ENCODE measurements around the gene SLC25A53.

DNA sequence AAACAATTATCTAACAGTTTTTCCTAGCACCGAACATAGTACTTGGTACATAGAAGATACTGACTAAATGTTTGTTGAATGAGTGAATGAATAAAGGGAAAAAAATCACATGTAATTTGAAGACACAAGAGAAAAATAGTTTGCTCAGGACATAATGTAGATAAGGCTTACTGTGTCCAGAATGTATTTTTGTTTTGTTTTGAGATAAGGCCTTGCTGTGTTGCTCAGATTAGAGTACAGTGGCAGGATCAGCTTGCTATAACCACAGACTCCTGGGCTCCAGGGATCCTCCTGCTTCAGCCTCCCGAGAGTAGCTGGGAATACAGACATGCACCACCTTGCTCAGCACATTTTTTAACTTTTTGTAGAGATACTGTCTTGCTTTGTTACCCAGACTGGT, 16.0 kb upstream of the SLC25A53 start:
- TF ChIP-seq, protein P1, sequence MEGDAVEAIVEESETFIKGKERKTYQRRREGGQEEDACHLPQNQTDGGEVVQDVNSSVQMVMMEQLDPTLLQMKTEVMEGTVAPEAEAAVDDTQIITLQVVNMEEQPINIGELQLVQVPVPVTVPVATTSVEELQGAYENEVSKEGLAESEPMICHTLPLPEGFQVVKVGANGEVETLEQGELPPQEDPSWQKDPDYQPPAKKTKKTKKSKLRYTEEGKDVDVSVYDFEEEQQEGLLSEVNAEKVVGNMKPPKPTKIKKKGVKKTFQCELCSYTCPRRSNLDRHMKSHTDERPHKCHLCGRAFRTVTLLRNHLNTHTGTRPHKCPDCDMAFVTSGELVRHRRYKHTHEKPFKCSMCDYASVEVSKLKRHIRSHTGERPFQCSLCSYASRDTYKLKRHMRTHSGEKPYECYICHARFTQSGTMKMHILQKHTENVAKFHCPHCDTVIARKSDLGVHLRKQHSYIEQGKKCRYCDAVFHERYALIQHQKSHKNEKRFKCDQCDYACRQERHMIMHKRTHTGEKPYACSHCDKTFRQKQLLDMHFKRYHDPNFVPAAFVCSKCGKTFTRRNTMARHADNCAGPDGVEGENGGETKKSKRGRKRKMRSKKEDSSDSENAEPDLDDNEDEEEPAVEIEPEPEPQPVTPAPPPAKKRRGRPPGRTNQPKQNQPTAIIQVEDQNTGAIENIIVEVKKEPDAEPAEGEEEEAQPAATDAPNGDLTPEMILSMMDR (conservative IDR thresholded peaks at IDR 0.05; ENCODE audit: low read depth in 2 of 2) = no peak
- TF ChIP-seq ETS1 (IDR thresholded peaks at IDR 0.05) (no peak), POLR2AphosphoS5 (IDR thresholded peaks at IDR 0.05; ENCODE audit: low read depth) (no peak), ZNF331 (CRISPR knock-in tag; IDR thresholded peaks at IDR 0.05; ENCODE audit: low read depth) (no peak)
